IPS-18c (cell line): ENCODE results near the gene SLC25A26.
"Not testable (repeated sequence)": the region's sequence is repeated elsewhere in the genome, so short reads cannot be mapped to it uniquely, and the experiment has no call there.

ENCODE experiments used
- H3K4me3 ChIP-seq: 2 replicates; pipeline ENCODE4 v1.7.0; 2013; ENCODE audit warnings: low read depth, mild to moderate bottlenecking, low read length, moderate library complexity; ENCODE audit not compliant: insufficient read depth
- H3K9me3 ChIP-seq: one replicate; pipeline ENCODE4 v1.6.1; 2013; ENCODE audit warnings: mild to moderate bottlenecking, low read length, moderate library complexity; ENCODE audit not compliant: control insufficient read depth, insufficient read depth

The SLC25A26 gene

DNA sequence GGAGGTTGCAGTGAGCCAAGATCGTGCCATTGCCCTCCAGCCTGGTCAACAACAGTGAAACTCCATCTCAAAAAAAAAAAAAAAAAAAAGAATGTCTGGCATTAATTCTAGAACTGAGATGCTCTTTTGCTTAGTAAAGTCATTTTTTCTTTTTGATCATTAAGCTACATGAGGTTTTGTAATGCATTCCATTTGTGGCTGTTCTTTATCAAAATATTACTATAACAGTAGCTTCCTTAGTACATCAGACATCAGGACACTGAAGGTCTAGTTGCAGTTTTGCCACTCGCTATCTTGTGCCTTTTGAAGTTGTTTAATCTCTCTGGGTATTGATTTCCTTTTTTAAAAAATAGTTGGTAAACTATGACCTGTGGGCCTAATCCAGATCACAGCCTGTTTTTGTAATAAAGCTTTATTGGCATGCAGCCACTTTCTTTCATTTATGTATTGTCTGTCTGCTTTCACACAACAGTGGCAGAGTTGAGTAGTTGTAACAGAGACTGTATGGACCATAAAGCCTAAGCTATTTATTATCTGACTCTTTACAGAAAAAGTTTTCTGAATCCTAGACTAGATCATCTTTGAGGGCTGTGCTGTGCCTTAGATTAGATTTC, 76.6 kb downstream of the SLC25A26 start:
- H3K4me3 ChIP-seq, result no peak overlapping the region
- H3K9me3 ChIP-seq, result no peaks in the 10 kb centered on the region

DNA sequence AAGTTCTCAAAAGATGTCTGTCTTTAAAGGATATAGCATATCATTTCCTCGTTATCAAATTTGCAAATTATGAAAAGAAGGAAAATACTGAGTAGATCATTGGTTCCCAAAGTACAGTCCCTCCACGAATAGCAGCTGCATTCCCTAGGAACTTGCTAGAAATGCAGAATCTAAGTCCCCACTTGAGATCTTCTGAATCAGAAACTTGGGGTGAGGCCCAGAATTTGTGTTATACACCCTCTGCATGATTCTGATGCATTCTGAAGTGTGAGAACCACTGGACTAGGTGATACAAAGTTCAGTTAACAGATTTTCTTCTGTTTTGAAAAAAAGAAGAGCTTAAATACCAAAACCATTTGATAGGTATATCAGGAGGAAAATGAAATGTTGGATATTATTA, 77.1 kb downstream of the SLC25A26 start:
- Histone ChIP-seq H3K4me3 (no peak overlapping the region), H3K9me3 (no peaks in the 10 kb centered on the region)

DNA sequence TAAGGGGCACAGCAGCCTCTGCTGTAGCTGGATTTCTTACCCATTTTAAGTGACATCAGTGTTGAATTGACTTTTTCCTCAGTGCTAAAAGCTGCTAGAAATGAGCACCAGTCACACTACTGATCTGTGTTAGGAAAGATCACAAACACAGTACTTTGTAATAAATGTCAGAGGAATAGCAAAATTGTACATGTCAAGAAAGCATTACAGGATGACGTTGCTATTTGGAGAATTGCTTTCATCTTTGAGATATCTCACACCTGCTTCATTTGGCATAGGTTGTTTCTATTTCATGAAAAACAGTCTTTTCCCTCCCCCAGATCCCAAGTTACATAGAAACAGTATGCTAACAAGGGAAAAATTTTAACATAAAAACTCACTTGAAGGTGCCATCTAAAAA, 77.8 kb downstream of the SLC25A26 start:
- no peak overlapping the region for H3K4me3 ChIP-seq
- H3K9me3 ChIP-seq, result no peaks in the 10 kb centered on the region

DNA sequence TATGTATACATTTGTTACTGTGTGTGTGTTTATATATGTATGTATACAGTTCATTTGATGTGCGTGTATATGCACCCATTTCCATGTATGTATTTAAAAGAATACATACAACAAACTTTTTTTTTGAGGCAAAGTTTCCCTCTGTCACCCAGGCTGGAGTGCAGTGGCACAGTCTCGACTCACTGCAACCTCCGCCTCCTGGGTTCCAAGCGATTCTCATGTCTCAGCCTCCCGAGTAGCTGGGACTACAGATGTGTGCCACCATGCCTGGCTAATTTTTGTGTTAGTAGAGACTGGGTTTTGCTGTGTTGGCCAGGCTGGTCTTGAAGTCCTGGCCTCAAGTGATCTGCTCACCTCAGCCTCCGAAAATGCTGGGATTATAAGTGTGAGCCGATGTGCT, 78.3 kb downstream of the SLC25A26 start:
- H3K4me3 ChIP-seq, H3K9me3 ChIP-seq: not testable (repeated sequence)

DNA sequence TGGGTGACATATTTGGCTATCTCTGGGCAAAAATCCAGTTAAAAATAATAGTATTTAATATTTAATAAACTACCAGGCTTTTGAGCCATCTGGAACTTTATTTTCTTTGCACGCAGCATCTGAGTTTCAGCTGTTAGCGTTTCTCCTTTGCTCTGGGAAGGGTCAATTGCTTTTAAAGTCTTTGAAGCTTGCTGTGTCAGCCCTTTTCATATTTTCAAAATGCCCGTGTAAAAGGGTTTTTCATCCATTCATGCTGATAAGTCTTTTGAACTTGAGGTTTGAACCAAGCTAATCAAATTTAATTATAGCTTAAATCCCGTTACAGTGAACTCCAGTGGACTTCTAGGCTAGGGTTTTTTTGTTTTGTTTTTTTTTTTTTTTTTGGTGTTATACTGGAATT, 79.1 kb downstream of the SLC25A26 start:
- no peaks in the 10 kb centered on the region for H3K9me3 ChIP-seq
- H3K4me3 ChIP-seq, result no peak overlapping the region

DNA sequence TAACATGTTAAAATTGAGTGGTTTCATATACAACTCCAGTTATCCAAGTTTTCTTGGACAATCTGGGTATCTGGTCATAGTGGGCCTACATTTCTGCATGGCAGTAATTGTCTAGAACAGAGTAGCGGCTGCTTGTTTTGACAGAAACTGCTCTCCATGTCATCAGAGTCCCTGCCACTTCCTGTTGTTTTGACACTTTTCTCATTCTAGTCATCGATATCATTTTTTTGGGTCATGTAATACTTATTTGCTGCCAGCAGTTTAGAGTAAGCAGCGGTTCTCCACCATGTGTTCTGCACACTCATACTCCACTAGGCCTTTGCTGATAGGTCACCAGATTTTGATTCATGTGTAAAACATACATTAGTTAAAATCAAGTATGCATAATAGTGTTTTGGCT, 81.5 kb downstream of the SLC25A26 start:
- no peak overlapping the region for H3K4me3 ChIP-seq
- H3K9me3 ChIP-seq, result no peaks in the 10 kb centered on the region

DNA sequence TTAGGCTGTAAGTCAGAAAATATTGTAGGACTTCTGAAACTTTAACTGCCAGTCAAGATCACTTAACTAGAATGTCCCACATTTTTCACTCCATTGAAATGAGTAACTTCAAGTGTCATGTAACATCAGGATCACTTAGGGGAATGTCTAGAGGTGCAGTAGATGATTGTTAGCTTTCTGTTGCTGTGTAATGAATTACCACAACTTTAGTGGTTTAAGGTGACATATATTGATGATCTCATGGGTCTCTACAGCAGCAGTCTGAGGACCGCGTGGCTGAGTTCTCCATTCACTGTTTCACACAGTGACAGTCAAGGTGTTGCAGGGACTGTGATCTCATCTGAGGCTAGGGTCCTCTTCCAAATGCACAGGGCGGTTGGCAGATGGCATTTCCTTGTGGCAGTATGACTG, 82.7 kb downstream of the SLC25A26 start:
- no peak overlapping the region for H3K4me3 ChIP-seq

DNA sequence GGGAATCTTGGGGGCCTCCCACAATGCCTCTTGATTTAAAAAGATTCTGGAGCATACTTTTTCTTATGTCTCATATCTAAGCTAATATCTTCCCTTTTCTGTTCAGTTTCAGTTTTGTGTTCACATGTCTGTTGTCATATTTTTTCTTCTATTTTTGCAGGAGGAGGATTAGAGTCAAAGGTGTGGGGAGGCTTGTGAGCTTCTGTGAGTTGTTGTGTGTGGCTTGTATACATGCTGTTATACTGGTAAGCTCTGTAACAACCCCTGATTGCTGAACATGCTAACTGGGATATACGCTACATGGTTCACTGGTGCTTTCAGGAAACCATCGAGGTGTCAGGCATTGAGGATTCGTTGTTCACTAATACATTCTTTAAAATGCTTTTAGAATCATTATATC, 83.5 kb downstream of the SLC25A26 start:
- H3K9me3 ChIP-seq, result no peaks in the 10 kb centered on the region
- no peak overlapping the region for H3K4me3 ChIP-seq

More for the DNA sequence above, 82.7 kb downstream of the SLC25A26 start:
- H3K9me3 ChIP-seq, result no peaks in the 10 kb centered on the region

DNA sequence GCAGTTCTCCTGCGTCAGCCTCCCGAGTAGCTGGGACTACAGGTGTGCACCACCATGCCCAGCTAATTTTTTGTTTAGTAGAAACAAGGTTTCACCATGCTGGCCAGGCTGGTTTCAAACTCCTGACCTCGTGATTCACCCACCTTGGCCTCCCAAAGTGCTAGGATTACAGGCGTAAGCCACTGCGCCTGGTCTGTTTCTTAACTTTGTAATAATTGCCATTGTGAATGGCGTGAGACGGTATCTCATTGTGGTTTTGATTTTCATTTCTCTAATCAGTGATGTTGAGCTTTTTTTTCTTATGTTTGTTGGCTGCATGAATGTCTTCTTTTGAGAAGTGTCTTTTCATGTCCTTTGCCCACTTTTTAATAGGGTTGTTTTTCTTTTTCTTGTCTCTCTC, 85.3 kb downstream of the SLC25A26 start:
- not testable (repeated sequence) for H3K4me3 ChIP-seq, H3K9me3 ChIP-seq

DNA sequence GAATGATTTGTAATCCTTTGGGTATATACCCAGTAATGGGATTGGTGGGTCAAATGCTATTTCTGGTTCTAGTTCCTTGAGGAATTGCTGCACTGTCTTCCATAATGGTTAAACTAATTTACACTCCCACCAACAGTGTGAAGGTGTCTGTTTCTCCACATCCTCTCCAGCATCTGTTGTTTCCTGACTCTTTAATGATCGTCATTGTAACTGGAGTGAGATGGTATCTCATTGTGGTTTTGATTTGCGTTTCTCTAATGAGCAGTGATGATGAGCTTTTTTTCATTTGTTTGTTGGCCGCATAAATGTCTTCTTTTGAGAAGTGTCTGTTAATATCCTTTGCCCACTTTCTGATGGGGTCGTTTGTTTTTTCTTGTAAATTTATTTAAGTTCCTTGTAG, 86.2 kb downstream of the SLC25A26 start:
- H3K4me3 ChIP-seq, H3K9me3 ChIP-seq: not testable (repeated sequence)

DNA sequence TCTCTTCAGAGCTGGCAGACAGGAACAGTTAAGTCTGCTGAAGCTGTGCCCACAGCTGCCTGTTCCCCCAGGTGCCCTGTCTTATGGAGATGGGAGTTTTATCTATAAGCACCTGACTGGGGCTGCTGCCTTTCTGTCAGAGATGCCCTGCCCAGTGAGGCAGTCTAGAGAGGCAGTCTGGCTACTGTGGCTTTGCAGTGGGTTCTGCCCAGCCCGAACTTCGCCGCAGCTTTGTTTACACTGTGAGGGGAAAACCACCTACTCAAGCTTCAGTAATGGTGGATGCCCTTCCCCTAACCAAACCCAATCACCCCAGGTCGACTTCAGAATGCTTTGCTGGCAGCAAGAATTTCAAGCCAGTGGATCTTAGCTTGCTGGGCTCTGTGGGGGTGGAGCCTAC, 91.2 kb downstream of the SLC25A26 start:
- H3K9me3 ChIP-seq, result no peaks in the 10 kb centered on the region
- no peak overlapping the region for H3K4me3 ChIP-seq

DNA sequence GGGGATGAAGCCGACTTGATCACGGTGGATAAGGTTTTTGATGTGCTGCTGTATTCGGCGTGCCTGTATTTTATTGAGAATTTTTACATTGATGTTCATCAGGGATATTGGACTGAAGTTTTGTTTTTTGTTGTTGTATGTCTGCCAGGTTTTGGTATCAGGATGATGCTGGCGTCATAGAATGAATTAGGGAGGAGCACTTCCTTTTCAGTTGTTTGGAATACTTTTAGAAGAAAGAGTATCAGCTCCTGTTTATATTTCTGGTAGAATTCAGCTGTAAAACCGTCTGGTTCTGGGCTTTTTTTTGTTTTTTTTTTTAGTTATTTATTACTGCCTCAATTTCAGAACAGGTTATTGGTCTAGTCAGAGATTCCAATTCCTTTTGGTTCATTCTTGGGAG, 93.7 kb downstream of the SLC25A26 start:
- Histone ChIP-seq H3K4me3 (no peak overlapping the region), H3K9me3 (no peaks in the 10 kb centered on the region)

DNA sequence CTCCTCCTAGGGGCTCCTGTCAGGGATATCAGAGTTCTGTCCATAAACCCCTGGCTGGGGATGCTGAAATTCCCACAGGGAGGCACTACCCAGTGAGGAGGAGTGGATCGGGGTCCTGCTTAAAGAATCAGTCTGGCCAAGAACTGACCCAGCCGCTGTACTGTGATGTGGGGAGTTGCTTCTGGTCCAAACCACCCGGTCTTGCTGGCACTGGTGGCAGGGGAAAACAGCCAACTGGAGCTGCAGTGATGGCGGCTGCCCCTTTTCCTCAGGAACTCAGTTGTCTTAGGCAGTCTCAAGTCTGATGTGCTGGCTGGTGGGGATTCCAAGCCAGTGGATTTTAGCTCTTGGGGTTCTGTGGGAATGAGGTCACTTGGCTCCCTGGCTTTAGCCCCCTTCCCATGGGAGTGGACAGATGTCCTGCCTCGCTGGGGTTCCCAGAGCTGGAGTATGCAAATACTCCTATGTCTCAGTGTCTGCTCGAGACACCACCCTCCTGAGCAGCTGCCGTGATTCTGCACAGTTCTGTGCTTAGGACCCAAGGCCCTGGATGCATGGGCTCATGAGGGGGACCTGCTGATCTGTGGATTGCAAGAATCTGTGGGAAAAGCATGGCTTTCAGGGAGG, 97.1 kb downstream of the SLC25A26 start:
- Histone ChIP-seq H3K4me3 (no peak overlapping the region), H3K9me3 (no peaks in the 10 kb centered on the region)

DNA sequence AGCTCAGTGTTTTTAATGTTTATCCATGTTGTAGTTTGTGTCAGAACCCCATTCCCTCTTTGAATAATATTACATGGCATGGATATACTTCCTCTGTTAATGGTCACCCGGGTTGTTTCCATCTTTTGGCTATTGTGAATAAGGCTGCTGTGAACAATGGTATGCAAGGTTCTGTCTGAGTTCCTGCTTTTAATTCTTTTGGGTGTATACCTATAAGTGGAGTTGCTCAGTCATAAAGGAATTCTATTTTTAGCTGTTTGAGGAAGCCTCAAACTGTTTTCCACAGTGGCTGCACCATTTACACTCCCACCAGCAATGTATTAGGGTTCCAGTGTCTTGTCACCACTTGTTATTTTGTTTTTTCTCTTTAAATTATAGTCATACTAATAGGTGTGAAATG, 99.6 kb downstream of the SLC25A26 start:
- H3K4me3 ChIP-seq, result no peak overlapping the region
- H3K9me3 ChIP-seq, result no peaks in the 10 kb centered on the region

DNA sequence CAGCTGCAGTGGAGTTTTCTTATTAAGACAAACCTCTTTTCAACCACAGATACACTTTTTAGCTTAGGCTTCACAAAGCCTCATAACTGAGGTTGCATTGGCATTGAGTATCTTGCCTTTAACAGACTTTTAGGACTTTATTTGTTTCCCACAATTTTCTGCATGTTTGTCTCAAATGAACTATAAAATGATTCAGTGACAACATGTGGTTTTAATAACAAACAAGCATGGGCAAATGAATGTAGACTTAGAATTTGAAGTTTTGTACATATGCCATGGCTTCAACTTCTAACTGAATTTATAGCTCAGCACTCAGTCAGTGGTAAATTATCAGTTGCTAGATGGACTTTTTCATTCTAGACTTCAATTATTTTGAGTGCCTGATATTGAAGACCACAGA, 101.6 kb downstream of the SLC25A26 start:
- H3K4me3 ChIP-seq, result no peak overlapping the region
- no peaks in the 10 kb centered on the region for H3K9me3 ChIP-seq

DNA sequence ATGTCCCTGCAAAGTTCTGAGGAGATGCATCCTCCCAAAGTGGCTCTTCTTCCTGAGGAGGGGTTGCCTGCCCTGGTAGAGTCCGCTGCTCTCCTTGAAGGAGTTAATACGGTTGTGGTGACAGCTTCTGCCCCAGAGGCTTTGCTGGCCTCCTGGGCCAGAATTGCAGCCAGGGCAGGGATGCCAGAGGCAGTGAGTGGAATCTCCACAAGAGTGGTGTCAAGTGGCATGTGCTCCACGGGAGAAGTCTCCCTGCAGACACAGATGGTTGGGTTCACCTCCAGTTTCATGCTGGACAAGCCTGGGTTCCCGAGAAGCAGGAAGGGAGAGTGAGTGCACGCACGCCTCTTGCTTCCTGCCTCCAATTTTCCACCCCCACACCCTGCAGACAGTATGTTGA, 105.5 kb downstream of the SLC25A26 start:
- Histone ChIP-seq H3K9me3 (no peaks in the 10 kb centered on the region), H3K4me3 (no peak overlapping the region)

DNA sequence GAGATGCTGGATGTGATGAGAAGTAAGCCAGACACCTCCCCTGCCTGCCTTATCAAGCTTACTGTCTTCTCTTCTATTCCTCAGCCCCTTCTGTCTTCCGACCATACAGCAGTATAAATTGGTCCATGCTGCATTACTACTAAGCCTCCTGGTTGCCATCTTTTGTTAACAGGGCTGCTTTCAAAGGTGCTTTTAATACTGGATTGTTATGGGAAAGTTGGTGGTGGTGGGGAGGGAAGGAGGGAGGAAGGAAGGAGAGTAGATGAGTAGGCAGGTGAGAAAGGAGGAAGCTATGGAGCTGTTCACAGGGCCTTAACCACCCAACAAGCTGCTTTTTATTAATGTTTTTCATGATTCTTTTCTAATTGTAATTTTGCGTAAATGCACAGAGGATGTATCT, 114.9 kb downstream of the SLC25A26 start:
- H3K9me3 ChIP-seq, result no peaks in the 10 kb centered on the region
- no peak overlapping the region for H3K4me3 ChIP-seq

DNA sequence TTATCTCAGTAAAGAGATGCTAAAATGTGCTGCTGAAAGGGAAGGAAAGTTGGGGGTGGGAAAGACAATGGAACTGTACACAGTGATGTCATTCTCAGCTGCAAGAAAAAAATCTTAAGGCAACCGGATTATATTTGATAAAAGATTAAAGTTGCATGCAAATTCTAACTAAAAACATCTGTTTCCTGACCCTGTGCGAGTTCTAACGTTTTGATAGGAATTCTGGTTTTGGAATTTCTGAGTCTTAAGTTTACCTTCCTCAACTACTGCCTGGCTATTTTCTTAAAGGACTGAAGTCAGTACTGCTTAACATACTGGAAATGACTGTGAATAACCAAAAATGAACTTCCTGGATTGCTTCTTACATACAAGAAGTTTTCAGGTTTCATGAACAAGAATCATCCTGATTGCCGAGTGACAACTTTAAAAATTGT, 115.5 kb downstream of the SLC25A26 start:
- no peaks in the 10 kb centered on the region for H3K9me3 ChIP-seq
- no peak overlapping the region for H3K4me3 ChIP-seq

DNA sequence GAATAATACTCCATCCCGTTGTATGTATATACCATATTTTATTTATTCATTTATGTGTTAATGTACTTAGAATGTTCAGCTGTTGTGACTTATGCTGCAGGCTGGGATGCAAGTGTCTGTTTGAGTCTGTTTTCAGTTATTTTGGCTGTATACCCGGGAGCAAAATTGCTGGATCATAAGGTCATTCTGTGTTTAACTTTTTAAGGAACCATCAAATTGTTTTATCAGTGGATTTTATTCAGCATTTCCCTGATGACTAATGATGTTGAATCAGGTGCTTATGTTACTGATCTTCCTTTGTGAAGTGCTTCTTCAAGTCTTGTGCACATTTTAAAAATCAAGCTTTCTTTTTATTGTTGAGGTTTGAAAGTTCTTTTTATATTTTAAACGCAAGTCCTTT, 118.1 kb downstream of the SLC25A26 start:
- no peaks in the 10 kb centered on the region for H3K9me3 ChIP-seq
- H3K4me3 ChIP-seq, result no peak overlapping the region
